ENCODE results near the gene C5.
"Not testable (repeated sequence)": the region's sequence is repeated elsewhere in the genome, so short reads cannot be mapped to it uniquely, and the experiment has no call there.

Gene C5

GRCh38 chr9:121038362-121038761 is 11.7 kb downstream of the C5 start:
- no peak for DNase-seq
- no peak for TF ChIP-seq CTCF (IDR thresholded peaks at IDR 0.05; ENCODE audit: low read depth, low read length)

GRCh38 chr9:121035717-121036116 is 14.4 kb downstream of the C5 start:
- not testable (repeated sequence) for H3K4me3 ChIP-seq (ENCODE audit: low read depth, low read length); H3K9me3 ChIP-seq; DNase-seq; H3K4me1 ChIP-seq; H3K36me3 ChIP-seq; H3K27me3 ChIP-seq

More at GRCh38 chr9:121038362-121038761, 11.7 kb downstream of the C5 start:
- H3K4me3 ChIP-seq (ENCODE audit: low read depth, low read length): no peak overlapping the region
- no peaks in the 10 kb centered on the region for H3K36me3 ChIP-seq
- H3K4me1 ChIP-seq: no peaks in the 10 kb centered on the region
- H3K27me3 ChIP-seq: no peaks in the 10 kb centered on the region; the same call in 1 of the 2 replicates
- no peaks in the 10 kb centered on the region for H3K9me3 ChIP-seq

- Histone ChIP-seq H3K4me1 (no peaks in the 10 kb centered on the region), H3K4me3 (ENCODE audit: low read depth, low read length) (no peak overlapping the region), H3K27me3 (no peaks in the 10 kb centered on the region; the same call in 1 of the 2 replicates), H3K36me3 (no peaks in the 10 kb centered on the region), H3K9me3 (no peaks in the 10 kb centered on the region)
- TF ChIP-seq CTCF (IDR thresholded peaks at IDR 0.05; ENCODE audit: low read depth, low read length): no peak
- no peak for DNase-seq
These were observed 15.5 kb downstream of the C5 start for GRCh38 chr9:121034529-121034928.

GRCh38 chr9:121029469-121029868 is 20.6 kb downstream of the C5 start:
- H3K27me3 ChIP-seq: no peaks in the 10 kb centered on the region
- TF ChIP-seq CTCF (IDR thresholded peaks at IDR 0.05; ENCODE audit: low read depth, low read length): no peak
- no peaks in the 10 kb centered on the region for H3K4me1 ChIP-seq
- no peak overlapping the region for H3K4me3 ChIP-seq (ENCODE audit: low read depth, low read length)
- H3K9me3 ChIP-seq: no peaks in the 10 kb centered on the region
- no peaks in the 10 kb centered on the region for H3K36me3 ChIP-seq
- no peak for DNase-seq

GRCh38 chr9:121028285-121028684 is 21.8 kb downstream of the C5 start:
- not testable (repeated sequence) for H3K36me3 ChIP-seq, H3K4me1 ChIP-seq, H3K9me3 ChIP-seq

GRCh38 chr9:121026768-121027167 is 23.3 kb downstream of the C5 start:
- Histone ChIP-seq H3K4me1 (no peaks in the 10 kb centered on the region), H3K4me3 (ENCODE audit: low read depth, low read length) (no peak overlapping the region), H3K9me3 (no peaks in the 10 kb centered on the region), H3K27me3 (no peaks in the 10 kb centered on the region), H3K36me3 (no peaks in the 10 kb centered on the region)
- DNase-seq: no peak
- no peak for TF ChIP-seq CTCF (IDR thresholded peaks at IDR 0.05; ENCODE audit: low read depth, low read length)

More at GRCh38 chr9:121028285-121028684, 21.8 kb downstream of the C5 start:
- DNase-seq; H3K27me3 ChIP-seq; H3K4me3 ChIP-seq (ENCODE audit: low read depth, low read length): not testable (repeated sequence)

GRCh38 chr9:121026260-121026691 is 23.8 kb downstream of the C5 start:
- H3K36me3 ChIP-seq: no peaks in the 10 kb centered on the region
- H3K4me1 ChIP-seq: no peaks in the 10 kb centered on the region
- no peak overlapping the region for H3K4me3 ChIP-seq (ENCODE audit: low read depth, low read length)
- H3K9me3 ChIP-seq: no peaks in the 10 kb centered on the region
- H3K27me3 ChIP-seq: no peaks in the 10 kb centered on the region
- TF ChIP-seq CTCF (IDR thresholded peaks at IDR 0.05; ENCODE audit: low read depth, low read length): no peak
- no peak for DNase-seq
